ENCODE measurements around the gene KNCN.

DNA sequence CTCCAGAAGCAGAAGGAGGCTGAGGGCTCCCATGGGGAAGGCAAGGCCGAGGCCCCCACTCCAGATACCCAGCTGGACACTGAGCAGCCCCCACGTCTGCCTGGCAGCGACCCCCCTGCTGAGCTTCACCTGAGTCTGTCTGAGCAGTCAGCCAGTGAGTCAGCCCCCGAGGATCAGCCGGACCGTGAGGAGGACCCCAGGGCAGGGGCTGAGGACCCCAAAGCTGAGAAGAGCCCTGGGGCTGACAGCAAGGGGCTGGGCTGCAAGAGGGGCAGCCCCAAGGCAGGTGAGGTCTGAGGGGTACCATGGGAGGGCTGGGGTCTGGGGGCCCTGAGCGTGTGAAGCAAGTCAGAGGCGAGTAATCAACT lies 40.5 kb downstream of the KNCN start:
- TF ChIP-seq, protein P1, sequence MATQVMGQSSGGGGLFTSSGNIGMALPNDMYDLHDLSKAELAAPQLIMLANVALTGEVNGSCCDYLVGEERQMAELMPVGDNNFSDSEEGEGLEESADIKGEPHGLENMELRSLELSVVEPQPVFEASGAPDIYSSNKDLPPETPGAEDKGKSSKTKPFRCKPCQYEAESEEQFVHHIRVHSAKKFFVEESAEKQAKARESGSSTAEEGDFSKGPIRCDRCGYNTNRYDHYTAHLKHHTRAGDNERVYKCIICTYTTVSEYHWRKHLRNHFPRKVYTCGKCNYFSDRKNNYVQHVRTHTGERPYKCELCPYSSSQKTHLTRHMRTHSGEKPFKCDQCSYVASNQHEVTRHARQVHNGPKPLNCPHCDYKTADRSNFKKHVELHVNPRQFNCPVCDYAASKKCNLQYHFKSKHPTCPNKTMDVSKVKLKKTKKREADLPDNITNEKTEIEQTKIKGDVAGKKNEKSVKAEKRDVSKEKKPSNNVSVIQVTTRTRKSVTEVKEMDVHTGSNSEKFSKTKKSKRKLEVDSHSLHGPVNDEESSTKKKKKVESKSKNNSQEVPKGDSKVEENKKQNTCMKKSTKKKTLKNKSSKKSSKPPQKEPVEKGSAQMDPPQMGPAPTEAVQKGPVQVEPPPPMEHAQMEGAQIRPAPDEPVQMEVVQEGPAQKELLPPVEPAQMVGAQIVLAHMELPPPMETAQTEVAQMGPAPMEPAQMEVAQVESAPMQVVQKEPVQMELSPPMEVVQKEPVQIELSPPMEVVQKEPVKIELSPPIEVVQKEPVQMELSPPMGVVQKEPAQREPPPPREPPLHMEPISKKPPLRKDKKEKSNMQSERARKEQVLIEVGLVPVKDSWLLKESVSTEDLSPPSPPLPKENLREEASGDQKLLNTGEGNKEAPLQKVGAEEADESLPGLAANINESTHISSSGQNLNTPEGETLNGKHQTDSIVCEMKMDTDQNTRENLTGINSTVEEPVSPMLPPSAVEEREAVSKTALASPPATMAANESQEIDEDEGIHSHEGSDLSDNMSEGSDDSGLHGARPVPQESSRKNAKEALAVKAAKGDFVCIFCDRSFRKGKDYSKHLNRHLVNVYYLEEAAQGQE (IDR thresholded peaks at IDR 0.05; ENCODE audit: insufficient read depth in 1 of 2, low read depth in 2 of 2, low read length in 2 of 2): no peak
- TF ChIP-seq TAF1 (IDR thresholded peaks at IDR 0.05; ENCODE audit: borderline replicate concordance, insufficient read depth, low read length) (no peak), POLR2AphosphoS5 (IDR thresholded peaks at IDR 0.05; ENCODE audit: low read depth, low read length) (no peak)
